Measurements from ENCODE around the gene ERC1. TPM values are rescaled to one million over a fixed set of nuclear protein-coding genes. Genes with fewer than 3 reads are reported as not detected.

ERC1 gene
- total RNA-seq, 1 experiment from 2014 or later = 40.4 TPM

DNA sequence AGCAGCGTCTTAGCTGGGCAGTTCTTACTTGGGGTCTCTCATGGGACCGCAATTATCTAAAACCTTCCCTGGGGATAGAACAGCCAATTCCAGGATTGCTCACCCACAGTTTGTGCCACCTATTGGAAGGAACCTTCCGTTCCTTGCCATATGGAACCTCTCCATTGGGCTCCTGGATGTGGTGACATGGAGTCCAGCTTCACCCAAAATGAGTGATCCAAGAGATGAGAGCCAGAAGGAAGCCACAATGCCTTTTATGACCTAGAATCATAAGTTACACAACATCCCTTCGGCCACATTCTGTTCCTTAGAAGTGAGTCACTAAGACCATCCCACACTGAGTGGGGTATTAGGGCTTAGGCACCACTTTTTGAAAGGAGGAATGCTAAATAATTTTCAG is 439.0 kb downstream of the ERC1 start:
- H3K4me1 ChIP-seq (ENCODE audit: control insufficient read depth, insufficient read depth, low read length) = no peaks in the 10 kb centered on the region
- in situ Hi-C loops (cut with HindIII; ENCODE audit: low pct_unique_long_range_greater_than_20kb, low sequenced_read_pairs) (no loop called here), intact Hi-C loops (cut with micrococcal nuclease; ENCODE audit: unreplicated experiment) (no loop called here)
- TF ChIP-seq, protein P1, sequence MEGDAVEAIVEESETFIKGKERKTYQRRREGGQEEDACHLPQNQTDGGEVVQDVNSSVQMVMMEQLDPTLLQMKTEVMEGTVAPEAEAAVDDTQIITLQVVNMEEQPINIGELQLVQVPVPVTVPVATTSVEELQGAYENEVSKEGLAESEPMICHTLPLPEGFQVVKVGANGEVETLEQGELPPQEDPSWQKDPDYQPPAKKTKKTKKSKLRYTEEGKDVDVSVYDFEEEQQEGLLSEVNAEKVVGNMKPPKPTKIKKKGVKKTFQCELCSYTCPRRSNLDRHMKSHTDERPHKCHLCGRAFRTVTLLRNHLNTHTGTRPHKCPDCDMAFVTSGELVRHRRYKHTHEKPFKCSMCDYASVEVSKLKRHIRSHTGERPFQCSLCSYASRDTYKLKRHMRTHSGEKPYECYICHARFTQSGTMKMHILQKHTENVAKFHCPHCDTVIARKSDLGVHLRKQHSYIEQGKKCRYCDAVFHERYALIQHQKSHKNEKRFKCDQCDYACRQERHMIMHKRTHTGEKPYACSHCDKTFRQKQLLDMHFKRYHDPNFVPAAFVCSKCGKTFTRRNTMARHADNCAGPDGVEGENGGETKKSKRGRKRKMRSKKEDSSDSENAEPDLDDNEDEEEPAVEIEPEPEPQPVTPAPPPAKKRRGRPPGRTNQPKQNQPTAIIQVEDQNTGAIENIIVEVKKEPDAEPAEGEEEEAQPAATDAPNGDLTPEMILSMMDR (IDR thresholded peaks at IDR 0.05) = no peak
- TF ChIP-seq POLR2AphosphoS5 (IDR thresholded peaks at IDR 0.05; ENCODE audit: low read depth, low read length) = no peak
- no peak for TF ChIP-seq SIN3A (IDR thresholded peaks at IDR 0.05; ENCODE audit: borderline replicate concordance, insufficient read depth, low read depth, low read length)
- TF ChIP-seq, protein P2, sequence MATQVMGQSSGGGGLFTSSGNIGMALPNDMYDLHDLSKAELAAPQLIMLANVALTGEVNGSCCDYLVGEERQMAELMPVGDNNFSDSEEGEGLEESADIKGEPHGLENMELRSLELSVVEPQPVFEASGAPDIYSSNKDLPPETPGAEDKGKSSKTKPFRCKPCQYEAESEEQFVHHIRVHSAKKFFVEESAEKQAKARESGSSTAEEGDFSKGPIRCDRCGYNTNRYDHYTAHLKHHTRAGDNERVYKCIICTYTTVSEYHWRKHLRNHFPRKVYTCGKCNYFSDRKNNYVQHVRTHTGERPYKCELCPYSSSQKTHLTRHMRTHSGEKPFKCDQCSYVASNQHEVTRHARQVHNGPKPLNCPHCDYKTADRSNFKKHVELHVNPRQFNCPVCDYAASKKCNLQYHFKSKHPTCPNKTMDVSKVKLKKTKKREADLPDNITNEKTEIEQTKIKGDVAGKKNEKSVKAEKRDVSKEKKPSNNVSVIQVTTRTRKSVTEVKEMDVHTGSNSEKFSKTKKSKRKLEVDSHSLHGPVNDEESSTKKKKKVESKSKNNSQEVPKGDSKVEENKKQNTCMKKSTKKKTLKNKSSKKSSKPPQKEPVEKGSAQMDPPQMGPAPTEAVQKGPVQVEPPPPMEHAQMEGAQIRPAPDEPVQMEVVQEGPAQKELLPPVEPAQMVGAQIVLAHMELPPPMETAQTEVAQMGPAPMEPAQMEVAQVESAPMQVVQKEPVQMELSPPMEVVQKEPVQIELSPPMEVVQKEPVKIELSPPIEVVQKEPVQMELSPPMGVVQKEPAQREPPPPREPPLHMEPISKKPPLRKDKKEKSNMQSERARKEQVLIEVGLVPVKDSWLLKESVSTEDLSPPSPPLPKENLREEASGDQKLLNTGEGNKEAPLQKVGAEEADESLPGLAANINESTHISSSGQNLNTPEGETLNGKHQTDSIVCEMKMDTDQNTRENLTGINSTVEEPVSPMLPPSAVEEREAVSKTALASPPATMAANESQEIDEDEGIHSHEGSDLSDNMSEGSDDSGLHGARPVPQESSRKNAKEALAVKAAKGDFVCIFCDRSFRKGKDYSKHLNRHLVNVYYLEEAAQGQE (IDR thresholded peaks at IDR 0.05; ENCODE audit: insufficient read depth in 1 of 2, low read depth in 2 of 2, low read length in 1 of 2) = no peak
- ATAC-seq (no peak), DNase-seq (ENCODE audit: low read depth, low spot score) (no peak)
- ChIA-PET CTCF (no interaction called here), POLR2A (no interaction called here)
- H3K27ac ChIP-seq (ENCODE audit: low read length) = no peak overlapping the region
- no peaks in the 10 kb centered on the region for H3K9me3 ChIP-seq (ENCODE audit: control insufficient read depth, insufficient read depth, low read depth, low read length)
- H3K4me3 ChIP-seq (ENCODE audit: low read depth in 2 of 2, low read length in 2 of 2) = no peak overlapping the region
- no TSS peak for BruUV-seq (replicated peaks)
- no peaks in the 10 kb centered on the region for H3K27me3 ChIP-seq (ENCODE audit: control insufficient read depth, insufficient read depth, low read length)
- no peaks in the 10 kb centered on the region for H3K36me3 ChIP-seq (ENCODE audit: control insufficient read depth, insufficient read depth, low read length)

DNA sequence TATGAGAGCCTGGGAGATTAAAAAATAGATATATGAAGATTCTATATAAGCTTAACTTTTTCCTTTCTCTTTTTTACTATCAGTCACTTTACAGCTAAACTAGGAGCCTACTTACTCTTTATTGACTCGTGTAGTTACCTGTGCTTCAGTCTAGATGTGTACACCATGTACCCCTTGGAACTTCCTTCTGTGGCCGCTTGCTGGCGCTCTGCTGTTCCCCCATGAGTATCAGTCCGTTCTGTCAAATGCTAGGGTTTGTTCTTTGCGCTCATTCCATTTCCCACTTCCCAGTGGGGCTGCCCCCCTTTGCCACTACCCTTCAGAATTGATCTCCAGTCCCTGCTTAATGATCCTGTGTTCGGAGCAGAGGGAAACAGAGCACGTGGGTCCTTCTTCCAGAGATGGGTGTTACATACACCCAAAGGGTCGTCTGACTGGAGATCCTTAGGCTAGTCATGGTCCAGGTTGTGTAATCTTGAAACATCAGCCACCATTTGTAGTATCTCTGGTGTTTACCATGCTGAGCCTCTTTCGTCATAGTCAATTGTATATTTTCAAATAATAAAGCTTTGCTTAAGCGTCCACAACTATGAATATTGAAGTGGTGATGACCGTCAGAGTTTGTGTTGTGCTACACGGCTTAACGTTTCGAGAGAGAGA is 443.4 kb downstream of the ERC1 start:
- no peaks in the 10 kb centered on the region for H3K27me3 ChIP-seq (ENCODE audit: control insufficient read depth, insufficient read depth, low read length)
- intact Hi-C loops (cut with micrococcal nuclease; ENCODE audit: unreplicated experiment) (no loop called here), in situ Hi-C loops (cut with HindIII; ENCODE audit: low pct_unique_long_range_greater_than_20kb, low sequenced_read_pairs) (no loop called here)
- CTCF ChIA-PET = no interaction called here
- H3K36me3 ChIP-seq (ENCODE audit: control insufficient read depth, insufficient read depth, low read length) = no peaks in the 10 kb centered on the region
- H3K4me1 ChIP-seq (ENCODE audit: control insufficient read depth, insufficient read depth, low read length) = no peaks in the 10 kb centered on the region
- ATAC-seq = no peak
- POLR2A ChIA-PET = no interaction called here
- no TSS peak for BruUV-seq (replicated peaks)
- H3K4me3 ChIP-seq (ENCODE audit: low read depth in 2 of 2, low read length in 2 of 2) = no peak overlapping the region
- DNase-seq (ENCODE audit: low read depth, low spot score) = no peak
- H3K27ac ChIP-seq (ENCODE audit: low read length) = no peak overlapping the region
- no peaks in the 10 kb centered on the region for H3K9me3 ChIP-seq (ENCODE audit: control insufficient read depth, insufficient read depth, low read depth, low read length)
- TF ChIP-seq, protein P1 (IDR thresholded peaks at IDR 0.05) = no peak
- TF ChIP-seq POLR2AphosphoS5 (IDR thresholded peaks at IDR 0.05; ENCODE audit: low read depth, low read length) = no peak
